ENCODE data around the gene MYO10. TPM values are rescaled to one million over a fixed set of nuclear protein-coding genes. Genes with fewer than 3 reads are reported as not detected.
"Not testable (repeated sequence)": the region's sequence is repeated elsewhere in the genome, so short reads cannot be mapped to it uniquely, and the experiment has no call there.

The MYO10 gene
- total and polyA plus RNA-seq, 2 of the 8 experiments (the other 6 are each of a cell fraction or from before 2014, with no cell fraction given), result 21.5 to 107 TPM

- H3K79me2 ChIP-seq (ENCODE audit: control insufficient read depth in 1 of 2, insufficient read depth in 2 of 2, low read length in 2 of 2); H3K4ac ChIP-seq (replicated peaks; ENCODE audit: insufficient read length, low read depth, low read length); H3K79me1 ChIP-seq (ENCODE audit: low read depth, low read length); H2BK15ac ChIP-seq (ENCODE audit: low read length); H2BK20ac ChIP-seq (ENCODE audit: low read length); H3K27ac ChIP-seq (ENCODE audit: low read depth, low read length); H3K18ac ChIP-seq (ENCODE audit: extremely low read depth, low read length); H2BK5ac ChIP-seq (ENCODE audit: low read depth, low read length); H4K5ac ChIP-seq (ENCODE audit: insufficient read length, low read depth, low read length); H4K8ac ChIP-seq (ENCODE audit: extremely low read depth, insufficient read depth, low read length); FAIRE-seq; POLR2A ChIA-PET (ENCODE audit: partially characterized antibody); DNase-seq (ENCODE audit: low read depth in 1 of 2, low spot score in 2 of 2); H4K20me1 ChIP-seq (replicated peaks in 1 of 2; ENCODE audit: control insufficient read depth in 1 of 2, insufficient read depth in 2 of 2, low read length in 2 of 2); H2BK120ac ChIP-seq (replicated peaks; ENCODE audit: low read depth, low read length); H3K36me3 ChIP-seq (ENCODE audit: control insufficient read depth in 2 of 4, insufficient read depth in 4 of 4, low read length in 3 of 4); H3K9ac ChIP-seq (replicated peaks in 1 of 4; ENCODE audit: extremely low read depth in 1 of 4, low read depth in 3 of 4, low read length in 3 of 4); H3K9me3 ChIP-seq (ENCODE audit: insufficient read depth in 2 of 2, low read depth in 1 of 2, low read length in 1 of 2); H3K27me3 ChIP-seq (replicated peaks in 1 of 4; ENCODE audit: control insufficient read depth in 3 of 4, extremely low read depth in 1 of 4, insufficient read depth in 3 of 4, low read length in 3 of 4); H2AK5ac ChIP-seq (ENCODE audit: low read depth, low read length); H2BK12ac ChIP-seq (ENCODE audit: low read depth, low read length); H3K23ac ChIP-seq (ENCODE audit: insufficient read length); H3K4me3 ChIP-seq (ENCODE audit: extremely low read depth in 1 of 4, insufficient read depth in 2 of 4, low read depth in 3 of 4, low read length in 4 of 4); H3K23me2 ChIP-seq (ENCODE audit: low read depth, low read length); H4K91ac ChIP-seq (replicated peaks; ENCODE audit: insufficient read length, low read length); H2AFZ ChIP-seq (ENCODE audit: low read length); H3K4me1 ChIP-seq (replicated peaks in 1 of 4; ENCODE audit: control insufficient read depth in 3 of 4, insufficient read depth in 4 of 4, low read length in 3 of 4); H3K14ac ChIP-seq (ENCODE audit: insufficient read length); H3K56ac ChIP-seq (replicated peaks; ENCODE audit: insufficient read length, low read depth, low read length); H3K4me2 ChIP-seq (ENCODE audit: insufficient read depth in 1 of 2, low read depth in 2 of 2, low read length in 2 of 2): not testable (repeated sequence)
- WGBS, 2 experiments (ENCODE audit: extremely low coverage in 1 of 2, insufficient coverage in 1 of 2, insufficient read length in 1 of 2, insufficient replicate concordance in 2 of 2, low coverage in 1 of 2, low lambda C conversion rate in 2 of 2, missing lambda C conversion rate in 1 of 2), result 81% methylated on average over 7 of the region's 7 CpGs; no CpG with 5 or more reads in 1 of the 2 experiments
- CTCF ChIA-PET (ENCODE audit: partially characterized antibody), result interaction anchor here (0.6 to 2.0 kb wide), 3 partner anchors 18 to 1430 kb away, joined by 3 to 4 read pairs (median 3); no protein-coding TSS in a partner anchor
Measured at GRCh38 chr5:16985304-16985703, 49.2 kb upstream of the MYO10 start.
